Panc1 (cell line): ENCODE results near the gene LURAP1L. TPM values are rescaled to one million over a fixed set of nuclear protein-coding genes. Genes with fewer than 3 reads are reported as not detected.

Experiments used
- ATAC-seq: fragments of 200-7000 bp; cut with Tn5 transposase; 2 replicates; pipeline ENCODE4 v1.9.1; 2020; ENCODE audit warnings: mild to moderate bottlenecking, moderate library complexity
- BruUV-seq: library from RNA; stranded (reverse); fragments of 400-500 nt; replicated peaks from 2 replicates; lab custom pipeline; 2021; lab: Mats Ljungman, UMichigan
- CTCF ChIA-PET: fragments of 300-600 bp; sonication (Branson Sonifier 250); formaldehyde crosslinking; loops from one replicate; lab custom pipeline; 2022; ENCODE audit warnings: antibody characterized with exemption; lab: Charles Lee
- POLR2A ChIA-PET: fragments of 300-600 bp; sonication (Branson Sonifier 250); formaldehyde crosslinking; loops from one replicate; lab custom pipeline; 2022; ENCODE audit warnings: antibody characterized with exemption; lab: Charles Lee
- DNase-seq: peaks from one replicate; pipeline ENCODE4 v3.0.0-alpha.2; 2010; ENCODE audit warnings: low read depth, low spot score
- H3K27ac ChIP-seq: 2 replicates; pipeline ENCODE4 v1.5.1; 2011; ENCODE audit warnings: mild to moderate bottlenecking, low read length, inconsistent platforms
- H3K27me3 ChIP-seq: fragments of 200-500 bp; sonication (Bioruptor generic); 2 replicates; pipeline ENCODE4 v1.6.0; 2014; ENCODE audit warnings: low read length, inconsistent platforms; ENCODE audit not compliant: control insufficient read depth, insufficient read depth
- H3K36me3 ChIP-seq: fragments of 200-500 bp; sonication (Bioruptor generic); 2 replicates; pipeline ENCODE4 v1.5.1; 2014; ENCODE audit warnings: inconsistent platforms, mild to moderate bottlenecking, low read length, moderate library complexity; ENCODE audit not compliant: control insufficient read depth, insufficient read depth
- H3K4me1 ChIP-seq: 2 replicates; pipeline ENCODE4 v1.5.1; 2011; ENCODE audit warnings: inconsistent platforms, mild to moderate bottlenecking, low read length, moderate library complexity; ENCODE audit not compliant: control insufficient read depth, insufficient read depth
- H3K4me3 ChIP-seq, 2 experiments: 2 replicates each; pipeline ENCODE4 v1.5.1; 2011 to 2012; ENCODE audit warnings: low read depth in 2 of 2, low read length in 2 of 2, mild to moderate bottlenecking in 2 of 2, inconsistent platforms in 1 of 2, moderate library complexity in 1 of 2
- H3K9me3 ChIP-seq: fragments of 200-500 bp; sonication (Bioruptor generic); 2 replicates; pipeline ENCODE4 v1.5.1; 2014; ENCODE audit warnings: low read depth, mild to moderate bottlenecking, inconsistent platforms, low read length, moderate library complexity; ENCODE audit not compliant: control insufficient read depth, insufficient read depth
- POLR2AphosphoS5 ChIP-seq: IDR thresholded peaks from 2 replicates; pipeline ENCODE4 v1.6.1; 2012; ENCODE audit warnings: mild to moderate bottlenecking, low read depth, low read length, moderate library complexity
- SIN3A ChIP-seq: IDR thresholded peaks from 2 replicates; pipeline ENCODE4 v1.6.1; 2012; ENCODE audit warnings: low read depth, mild to moderate bottlenecking, low read length, moderate library complexity, borderline replicate concordance; ENCODE audit not compliant: insufficient read depth
- TCF7L2 ChIP-seq: IDR thresholded peaks from 2 replicates; pipeline ENCODE4 v1.6.1; 2011; ENCODE audit warnings: mild to moderate bottlenecking, low read depth, low read length, inconsistent platforms
- in situ Hi-C: cut with HindIII; loops from 2 replicates; pipeline ENCODE4 v1.10.0; 2016; ENCODE audit warnings: low sequenced_read_pairs, low pct_unique_long_range_greater_than_20kb
- intact Hi-C: fragments of 100-400 bp; cut with micrococcal nuclease; formaldehyde crosslinking; loops from one replicate; pipeline ENCODE4 v1.10.0; 2022; ENCODE audit not compliant: unreplicated experiment
- total RNA-seq: library from RNA; stranded (reverse); gene quantifications from one replicate; pipeline ENCODE4 v1.2.1, GENCODE V29; 2021; ENCODE audit not compliant: unreplicated experiment
- TF ChIP-seq, protein P1 (sequence below): fragments of 450-650 bp; IDR thresholded peaks from 2 replicates; pipeline ENCODE4 v1.5.1; 2017; ENCODE audit warnings: mild to moderate bottlenecking
- TF ChIP-seq, protein P2 (sequence below), 2 experiments: IDR thresholded peaks; 2 replicates each; pipeline ENCODE4 v1.6.1; 2011 to 2012; ENCODE audit warnings: low read depth in 2 of 2, control low read depth in 1 of 2, low read length in 1 of 2, mild to moderate bottlenecking in 1 of 2, moderate library complexity in 1 of 2; ENCODE audit not compliant: insufficient read depth in 1 of 2

LURAP1L gene
- total RNA-seq, 1 experiment from 2014 or later, result 6.8 TPM

DNA sequence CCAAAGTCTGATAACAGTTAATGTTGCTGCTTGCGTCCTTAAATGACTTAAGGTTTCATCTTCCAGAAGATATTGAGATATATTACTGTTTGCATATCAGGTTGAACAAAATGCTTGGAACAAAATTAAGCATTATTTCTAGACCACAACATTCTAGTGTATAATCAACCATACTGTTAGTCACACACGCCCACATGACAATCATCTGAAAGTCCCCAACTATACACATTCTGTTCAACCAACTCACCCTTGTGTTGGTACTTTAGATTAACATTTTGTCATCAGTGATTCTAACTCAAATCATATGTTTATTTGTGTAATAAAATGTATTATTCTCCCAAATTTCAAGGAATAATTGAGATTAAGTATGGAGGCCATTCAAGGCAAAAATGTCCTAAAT lies 47.3 kb downstream of the LURAP1L start:
- intact Hi-C loops (no loop called here), in situ Hi-C loops (no loop called here)
- BruUV-seq, result no TSS peak
- no peak for TF ChIP-seq SIN3A
- TF ChIP-seq, protein P1, sequence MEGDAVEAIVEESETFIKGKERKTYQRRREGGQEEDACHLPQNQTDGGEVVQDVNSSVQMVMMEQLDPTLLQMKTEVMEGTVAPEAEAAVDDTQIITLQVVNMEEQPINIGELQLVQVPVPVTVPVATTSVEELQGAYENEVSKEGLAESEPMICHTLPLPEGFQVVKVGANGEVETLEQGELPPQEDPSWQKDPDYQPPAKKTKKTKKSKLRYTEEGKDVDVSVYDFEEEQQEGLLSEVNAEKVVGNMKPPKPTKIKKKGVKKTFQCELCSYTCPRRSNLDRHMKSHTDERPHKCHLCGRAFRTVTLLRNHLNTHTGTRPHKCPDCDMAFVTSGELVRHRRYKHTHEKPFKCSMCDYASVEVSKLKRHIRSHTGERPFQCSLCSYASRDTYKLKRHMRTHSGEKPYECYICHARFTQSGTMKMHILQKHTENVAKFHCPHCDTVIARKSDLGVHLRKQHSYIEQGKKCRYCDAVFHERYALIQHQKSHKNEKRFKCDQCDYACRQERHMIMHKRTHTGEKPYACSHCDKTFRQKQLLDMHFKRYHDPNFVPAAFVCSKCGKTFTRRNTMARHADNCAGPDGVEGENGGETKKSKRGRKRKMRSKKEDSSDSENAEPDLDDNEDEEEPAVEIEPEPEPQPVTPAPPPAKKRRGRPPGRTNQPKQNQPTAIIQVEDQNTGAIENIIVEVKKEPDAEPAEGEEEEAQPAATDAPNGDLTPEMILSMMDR, result no peak
- no peaks in the 10 kb centered on the region for H3K9me3 ChIP-seq
- no peaks in the 10 kb centered on the region for H3K27me3 ChIP-seq
- H3K27ac ChIP-seq, result no peak overlapping the region
- POLR2A ChIA-PET, result no interaction called here
- no peaks in the 10 kb centered on the region for H3K36me3 ChIP-seq
- DNase-seq, result no peak
- H3K4me1 ChIP-seq, result peaks cover 2% of the 10 kb centered on the region; the same call in 1 of the 2 replicates
- H3K4me3 ChIP-seq, result no peak overlapping the region
- CTCF ChIA-PET, result no interaction called here
- no peak for ATAC-seq

DNA sequence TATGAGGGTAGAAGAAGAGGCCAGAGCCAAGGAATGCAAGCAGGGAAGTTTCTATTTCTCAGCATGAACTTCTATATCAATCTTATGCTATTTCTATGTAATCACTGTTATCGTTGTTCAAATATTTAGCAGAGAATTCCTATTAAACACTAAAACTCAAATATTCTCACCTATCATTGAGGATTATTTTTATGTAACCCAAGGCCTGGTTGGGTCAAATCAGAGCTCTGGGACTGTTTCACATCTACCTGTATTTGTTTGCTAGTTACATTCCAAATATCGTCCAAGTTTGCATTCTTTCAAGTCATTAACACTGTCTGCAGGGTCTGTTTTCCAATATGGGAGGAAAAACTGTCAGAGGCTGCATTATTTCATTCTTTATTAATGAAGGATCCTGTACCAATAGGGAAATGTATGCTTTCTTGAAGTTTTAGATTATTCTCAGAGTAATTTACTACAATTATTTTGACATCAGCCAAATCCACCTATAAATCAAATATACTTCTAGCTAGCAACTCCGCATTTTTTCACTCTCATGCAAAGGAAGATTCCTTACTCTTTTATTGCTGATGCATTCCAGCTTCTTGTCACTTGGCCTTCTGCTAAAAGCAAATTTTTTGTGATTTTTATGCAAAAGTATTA lies 52.2 kb downstream of the LURAP1L start:
- Histone ChIP-seq H3K36me3 (no peaks in the 10 kb centered on the region), H3K4me3 (no peak overlapping the region), H3K27me3 (no peaks in the 10 kb centered on the region), H3K27ac (no peak overlapping the region), H3K9me3 (no peaks in the 10 kb centered on the region), H3K4me1 (no peaks in the 10 kb centered on the region; the same call in 1 of the 2 replicates)
- ChIA-PET POLR2A (no interaction called here), CTCF (no interaction called here)
- DNase-seq, result no peak
- ATAC-seq, result no peak
- in situ Hi-C loops, result no loop called here
- BruUV-seq, result no TSS peak
- no peak for TF ChIP-seq POLR2AphosphoS5
- TF ChIP-seq, protein P1, result no peak
- TF ChIP-seq, protein P2, sequence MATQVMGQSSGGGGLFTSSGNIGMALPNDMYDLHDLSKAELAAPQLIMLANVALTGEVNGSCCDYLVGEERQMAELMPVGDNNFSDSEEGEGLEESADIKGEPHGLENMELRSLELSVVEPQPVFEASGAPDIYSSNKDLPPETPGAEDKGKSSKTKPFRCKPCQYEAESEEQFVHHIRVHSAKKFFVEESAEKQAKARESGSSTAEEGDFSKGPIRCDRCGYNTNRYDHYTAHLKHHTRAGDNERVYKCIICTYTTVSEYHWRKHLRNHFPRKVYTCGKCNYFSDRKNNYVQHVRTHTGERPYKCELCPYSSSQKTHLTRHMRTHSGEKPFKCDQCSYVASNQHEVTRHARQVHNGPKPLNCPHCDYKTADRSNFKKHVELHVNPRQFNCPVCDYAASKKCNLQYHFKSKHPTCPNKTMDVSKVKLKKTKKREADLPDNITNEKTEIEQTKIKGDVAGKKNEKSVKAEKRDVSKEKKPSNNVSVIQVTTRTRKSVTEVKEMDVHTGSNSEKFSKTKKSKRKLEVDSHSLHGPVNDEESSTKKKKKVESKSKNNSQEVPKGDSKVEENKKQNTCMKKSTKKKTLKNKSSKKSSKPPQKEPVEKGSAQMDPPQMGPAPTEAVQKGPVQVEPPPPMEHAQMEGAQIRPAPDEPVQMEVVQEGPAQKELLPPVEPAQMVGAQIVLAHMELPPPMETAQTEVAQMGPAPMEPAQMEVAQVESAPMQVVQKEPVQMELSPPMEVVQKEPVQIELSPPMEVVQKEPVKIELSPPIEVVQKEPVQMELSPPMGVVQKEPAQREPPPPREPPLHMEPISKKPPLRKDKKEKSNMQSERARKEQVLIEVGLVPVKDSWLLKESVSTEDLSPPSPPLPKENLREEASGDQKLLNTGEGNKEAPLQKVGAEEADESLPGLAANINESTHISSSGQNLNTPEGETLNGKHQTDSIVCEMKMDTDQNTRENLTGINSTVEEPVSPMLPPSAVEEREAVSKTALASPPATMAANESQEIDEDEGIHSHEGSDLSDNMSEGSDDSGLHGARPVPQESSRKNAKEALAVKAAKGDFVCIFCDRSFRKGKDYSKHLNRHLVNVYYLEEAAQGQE (IDR thresholded peaks at IDR 0.05; ENCODE audit: insufficient read depth in 1 of 2, low read depth in 2 of 2, low read length in 1 of 2), result no peak
- TF ChIP-seq TCF7L2, result no peak
- TF ChIP-seq SIN3A, result no peak
- intact Hi-C loops, result no loop called here
